Thymus (tissue), 11 donors: Measurements from ENCODE around the gene HTT-AS. TPM values are rescaled to one million over a fixed set of nuclear protein-coding genes. Genes with fewer than 3 reads are reported as not detected.

Experiments used
- DNase-seq, 9 donors: peaks; one replicate each; pipeline ENCODE4 v3.0.0-alpha.2; 2013; ENCODE audit warnings: low spot score in 9 of 9, low read depth in 6 of 9, missing footprints in 1 of 9
- H3K27ac ChIP-seq, 2 donors: one replicate each; pipeline ENCODE4 v1.5.1; 2013; ENCODE audit warnings: control low read depth in 1 of 2, low read depth in 1 of 2, low read length in 1 of 2, mild to moderate bottlenecking in 1 of 2, moderate library complexity in 1 of 2
- H3K27me3 ChIP-seq, 2 donors: one replicate each; pipeline ENCODE4 v1.5.1; 2013; ENCODE audit warnings: low read length in 1 of 2; ENCODE audit not compliant: control insufficient read depth in 2 of 2, insufficient read depth in 1 of 2
- H3K36me3 ChIP-seq, 2 donors: one replicate each; pipeline ENCODE4 v1.5.1; 2013; ENCODE audit warnings: low read length in 1 of 2, mild to moderate bottlenecking in 1 of 2, moderate library complexity in 1 of 2; ENCODE audit not compliant: control insufficient read depth in 2 of 2, insufficient read depth in 2 of 2
- H3K4me1 ChIP-seq, 2 donors: one replicate each; pipeline ENCODE4 v1.5.1; 2013; ENCODE audit warnings: low read length in 2 of 2; ENCODE audit not compliant: control insufficient read depth in 2 of 2, insufficient read depth in 2 of 2
- H3K4me3 ChIP-seq, 2 donors: one replicate each; pipeline ENCODE4 v1.5.1; 2013; ENCODE audit warnings: low read length in 2 of 2, control low read depth in 1 of 2, mild to moderate bottlenecking in 1 of 2
- H3K9me3 ChIP-seq, 2 donors: one replicate each; pipeline ENCODE4 v1.5.1; 2013; ENCODE audit warnings: low read length in 1 of 2, mild to moderate bottlenecking in 1 of 2; ENCODE audit not compliant: control insufficient read depth in 2 of 2, insufficient read depth in 1 of 2
- WGBS: extraction: QIAGEN DNeasy Blood & Tissue Kit; methylation state at CpG from one replicate; pipeline ENCODE4 v1.1.7; 2013; 5-methylcytosine and 5-hydroxymethylcytosine counted together
- polyA plus RNA-seq: library from polyadenylated mRNA; stranded (reverse); fragments of 200-250 nt; gene quantifications from one replicate; pipeline ENCODE4 v1.2.3, GENCODE V29; 2013
- total RNA-seq: library from RNA; stranded (reverse); fragments of 120-200 nt; gene quantifications from one replicate; pipeline ENCODE4 v1.2.4, GENCODE V29; 2013
- donor health status: healthy.

The HTT-AS gene
- total and polyA plus RNA-seq, 2 donors = not detected

GRCh38 chr4:3115637-3116270 is 41.4 kb upstream of the HTT-AS start:
- Histone ChIP-seq H3K4me3 (no peak overlapping the region), H3K27me3 (no peaks in the 10 kb centered on the region), H3K9me3 (no peaks in the 10 kb centered on the region), H3K36me3 (peaks cover 40 to 61% of the 10 kb centered on the region in 2 donors), H3K27ac (no peak overlapping the region), H3K4me1 (no peaks in the 10 kb centered on the region)
- 96% methylated on average over 15 of the region's 15 CpGs for WGBS
- no peak for DNase-seq

GRCh38 chr4:3114377-3114776 is 40.0 kb upstream of the HTT-AS start:
- 98% methylated on average over 6 of the region's 6 CpGs for WGBS
- H3K36me3 ChIP-seq = peaks cover 44 to 59% of the 10 kb centered on the region in 2 donors
- no peaks in the 10 kb centered on the region for H3K27me3 ChIP-seq
- H3K4me1 ChIP-seq = no peaks in the 10 kb centered on the region
- H3K4me3 ChIP-seq = no peak overlapping the region
- H3K9me3 ChIP-seq = no peaks in the 10 kb centered on the region
- no peak for DNase-seq
- no peak overlapping the region for H3K27ac ChIP-seq

GRCh38 chr4:3112609-3113469 is 38.5 kb upstream of the HTT-AS start:
- H3K4me1 ChIP-seq = no peaks in the 10 kb centered on the region
- 97% methylated on average over 5 of the region's 5 CpGs for WGBS

GRCh38 chr4:3112201-3112600 is 37.9 kb upstream of the HTT-AS start:
- H3K36me3 ChIP-seq = peaks cover 52 to 64% of the 10 kb centered on the region in 2 donors
- H3K4me3 ChIP-seq = no peak overlapping the region
- DNase-seq = no peak
- 97% methylated on average over 4 of the region's 4 CpGs for WGBS
- H3K27ac ChIP-seq = no peak overlapping the region
- H3K4me1 ChIP-seq = no peaks in the 10 kb centered on the region
- no peaks in the 10 kb centered on the region for H3K9me3 ChIP-seq
- H3K27me3 ChIP-seq = no peaks in the 10 kb centered on the region

More at GRCh38 chr4:3112609-3113469, 38.5 kb upstream of the HTT-AS start:
- Histone ChIP-seq H3K4me3 (no peak overlapping the region), H3K9me3 (no peaks in the 10 kb centered on the region), H3K36me3 (peaks cover 46 to 62% of the 10 kb centered on the region in 2 donors), H3K27me3 (no peaks in the 10 kb centered on the region), H3K27ac (no peak overlapping the region)
- no peak for DNase-seq

- H3K27me3 ChIP-seq = no peaks in the 10 kb centered on the region
- no peak for DNase-seq
- WGBS = 95% methylated on average over 5 of the region's 5 CpGs
- H3K9me3 ChIP-seq = no peaks in the 10 kb centered on the region
- H3K4me1 ChIP-seq = no peaks in the 10 kb centered on the region
- no peak overlapping the region for H3K4me3 ChIP-seq
- H3K36me3 ChIP-seq = peaks cover 53 to 65% of the 10 kb centered on the region in 2 donors
- no peak overlapping the region for H3K27ac ChIP-seq
Measured at GRCh38 chr4:3111461-3111860, 37.1 kb upstream of the HTT-AS start.

GRCh38 chr4:3108211-3108610 is 33.9 kb upstream of the HTT-AS start:
- Histone ChIP-seq H3K9me3 (no peaks in the 10 kb centered on the region), H3K27ac (no peak overlapping the region), H3K4me1 (no peaks in the 10 kb centered on the region), H3K27me3 (no peaks in the 10 kb centered on the region), H3K4me3 (no peak overlapping the region), H3K36me3 (peaks cover 36 to 50% of the 10 kb centered on the region in 2 donors)
- DNase-seq = no peak
- WGBS = 98% methylated on average over 3 of the region's 3 CpGs

GRCh38 chr4:3107691-3108121 is 33.4 kb upstream of the HTT-AS start:
- 98% methylated on average over 6 of the region's 6 CpGs for WGBS
- Histone ChIP-seq H3K9me3 (no peaks in the 10 kb centered on the region), H3K4me3 (no peak overlapping the region), H3K4me1 (no peaks in the 10 kb centered on the region), H3K36me3 (peaks cover 37 to 51% of the 10 kb centered on the region in 2 donors), H3K27me3 (no peaks in the 10 kb centered on the region), H3K27ac (no peak overlapping the region)
- DNase-seq = no peak

- DNase-seq = no peak
- peaks cover 33 to 51% of the 10 kb centered on the region in 2 donors for H3K36me3 ChIP-seq
- WGBS = 97% methylated on average over 5 of the region's 5 CpGs
Measured at GRCh38 chr4:3107271-3107670, 32.9 kb upstream of the HTT-AS start.

More at GRCh38 chr4:3107271-3107670, 32.9 kb upstream of the HTT-AS start:
- H3K4me1 ChIP-seq = no peaks in the 10 kb centered on the region
- H3K27ac ChIP-seq = no peak overlapping the region
- H3K27me3 ChIP-seq = no peaks in the 10 kb centered on the region
- H3K9me3 ChIP-seq = no peaks in the 10 kb centered on the region
- H3K4me3 ChIP-seq = no peak overlapping the region
